HCT116 (cell line): ENCODE data around the gene EIF4E2. TPM values are rescaled to one million over a fixed set of nuclear protein-coding genes. Genes with fewer than 3 reads are reported as not detected.

Experiments used
- ATAC-seq: fragments of 200-7000 bp; cut with Tn5 transposase; 2 replicates; pipeline ENCODE4 v1.9.1; 2020; ENCODE audit warnings: mild to moderate bottlenecking, moderate library complexity
- BruUV-seq: library from RNA; stranded (reverse); fragments of 400-500 nt; replicated peaks from 2 replicates; lab custom pipeline; 2021; lab: Mats Ljungman, UMichigan
- CTCF ChIA-PET: fragments of 300-600 bp; sonication (Branson Sonifier 250); formaldehyde crosslinking; loops from one replicate; lab custom pipeline; 2021; ENCODE audit warnings: antibody characterized with exemption; lab: Charles Lee
- POLR2A ChIA-PET: fragments of 300-600, 350-600 bp; sonication (Branson Sonifier 250); formaldehyde crosslinking; loops from one replicate; lab custom pipeline; 2021; ENCODE audit warnings: antibody characterized with exemption; lab: Charles Lee
- RAD21 ChIA-PET, 2 experiments: fragments of 300-600 bp; sonication (Branson Sonifier 250); formaldehyde crosslinking; loops; one replicate each; lab custom pipeline; 2023; ENCODE audit warnings: low total read pairs in 2 of 2; ENCODE audit not compliant: uncharacterized antibody in 2 of 2, unreplicated experiment in 2 of 2, low non-redundant PET in 1 of 2; lab: Charles Lee
- DNase-seq: peaks from one replicate; pipeline ENCODE4 v3.0.0-alpha.2; 2010; ENCODE audit warnings: low read depth, low spot score
- H2AFZ ChIP-seq: fragments of 200-600 bp; shearing (Covaris generic), sonication (generic); 2 replicates; pipeline ENCODE4 v1.6.1; 2017; ENCODE audit warnings: low read depth, mixed run types, mixed read lengths, antibody characterized with exemption, low read length; ENCODE audit not compliant: poor library complexity, severe bottlenecking
- H3K27ac ChIP-seq: 2 replicates; pipeline ENCODE4 v1.5.1; 2012; ENCODE audit warnings: low read depth, low read length
- H3K27me3 ChIP-seq: fragments of 200-600 bp; sonication (generic); 2 replicates; pipeline ENCODE4 v1.6.1; 2016; ENCODE audit warnings: mixed run types, low read length, mixed read lengths; ENCODE audit not compliant: insufficient read depth
- H3K36me3 ChIP-seq, 2 experiments: fragments of 200-500 bp in 1 of 2; fragments of 200-600 bp in 1 of 2; sonication (Bioruptor generic) in 1 of 2; sonication (generic) in 1 of 2; 2 replicates each; pipeline versions ENCODE4 v1.5.1 to v1.6.1; 2014 to 2016; ENCODE audit warnings: low read length in 2 of 2, inconsistent platforms in 1 of 2, mixed read lengths in 1 of 2, mixed run types in 1 of 2; ENCODE audit not compliant: insufficient read depth in 2 of 2, control insufficient read depth in 1 of 2
- H3K4me1 ChIP-seq, 2 experiments: fragments of 200-600 bp in 1 of 2; sonication (generic) in 1 of 2; 2 replicates each; pipeline versions ENCODE4 v1.5.1 to v1.6.1; 2012 to 2017; ENCODE audit warnings: low read length in 2 of 2, inconsistent platforms in 1 of 2, mild to moderate bottlenecking in 1 of 2, mixed read lengths in 1 of 2, mixed run types in 1 of 2, moderate library complexity in 1 of 2; ENCODE audit not compliant: insufficient read depth in 2 of 2, control insufficient read depth in 1 of 2
- H3K4me2 ChIP-seq: fragments of 200-600 bp; sonication (generic); 2 replicates; pipeline ENCODE4 v1.6.1; 2017; ENCODE audit warnings: mixed run types, low read length, mixed read lengths
- H3K4me3 ChIP-seq, 2 experiments: fragments of 200-600 bp in 1 of 2; sonication (generic) in 1 of 2; replicated peaks in 1 of 2; 2 replicates each; pipeline ENCODE4 v1.5.1; 2011 to 2016; ENCODE audit warnings: low read length in 2 of 2, control low read depth in 1 of 2, low read depth in 1 of 2, mild to moderate bottlenecking in 1 of 2, mixed read lengths in 1 of 2, mixed run types in 1 of 2
- H3K79me2 ChIP-seq: fragments of 200-600 bp; sonication (generic); 2 replicates; pipeline ENCODE4 v1.6.1; 2017; ENCODE audit warnings: mild to moderate bottlenecking, mixed run types, low read length, moderate library complexity, mixed read lengths; ENCODE audit not compliant: insufficient read depth
- H3K9ac ChIP-seq: fragments of 200-600 bp; sonication (generic); 2 replicates; pipeline ENCODE4 v1.6.1; 2016; ENCODE audit warnings: low read length, mixed read lengths
- H3K9me2 ChIP-seq: fragments of 200-600 bp; sonication (generic), shearing (Covaris generic); 2 replicates; pipeline ENCODE4 v1.6.1; 2017; ENCODE audit warnings: mixed run types, mild to moderate bottlenecking, moderate library complexity; ENCODE audit not compliant: insufficient read depth
- H3K9me3 ChIP-seq, 2 experiments: fragments of 200-500 bp in 1 of 2; fragments of 200-600 bp in 1 of 2; sonication (Bioruptor generic) in 1 of 2; sonication (generic) in 1 of 2; 2 replicates each; pipeline ENCODE4 v1.6.1; 2014 to 2017; ENCODE audit warnings: low read length in 2 of 2, mixed read lengths in 2 of 2, inconsistent platforms in 1 of 2, low read depth in 1 of 2, mild to moderate bottlenecking in 1 of 2, mixed run types in 1 of 2, moderate library complexity in 1 of 2; ENCODE audit not compliant: control insufficient read depth in 1 of 2, insufficient read depth in 1 of 2
- H4K20me1 ChIP-seq: fragments of 200-600 bp; sonication (generic), shearing (Covaris generic); 2 replicates; pipeline ENCODE4 v1.6.1; 2017; ENCODE audit warnings: mixed run types, mild to moderate bottlenecking, moderate library complexity; ENCODE audit not compliant: insufficient read depth
- ATF3 ChIP-seq: IDR thresholded peaks from 2 replicates; pipeline ENCODE4 v1.6.1; 2012
- CBX3 ChIP-seq: IDR thresholded peaks from 2 replicates; pipeline ENCODE4 v1.6.1; 2012; ENCODE audit warnings: low read depth
- CTCF ChIP-seq, 3 experiments: fragments of 200-600 bp in 1 of 3; sonication (generic) in 1 of 3; IDR thresholded peaks in 2 of 3; conservative IDR thresholded peaks in 1 of 3; 2 replicates each; pipeline ENCODE4 v1.5.1; 2012 to 2017; ENCODE audit warnings: low read depth in 2 of 3, low read length in 2 of 3, antibody characterized with exemption in 1 of 3, borderline replicate concordance in 1 of 3, control low read depth in 1 of 3, mild to moderate bottlenecking in 1 of 3, mixed read lengths in 1 of 3, mixed run types in 1 of 3, moderate library complexity in 1 of 3; ENCODE audit not compliant: insufficient read depth in 1 of 3
- EGR1 ChIP-seq: IDR thresholded peaks from 2 replicates; pipeline ENCODE4 v1.6.1; 2012; ENCODE audit warnings: low read depth
- EZH2 ChIP-seq: fragments of 200-600 bp; sonication (generic); IDR thresholded peaks from 2 replicates; pipeline ENCODE4 v1.6.1; 2017; ENCODE audit warnings: antibody characterized with exemption, mixed run types
- FOSL1 ChIP-seq: IDR thresholded peaks from 2 replicates; pipeline ENCODE4 v1.6.1; 2012; ENCODE audit warnings: low read depth
- JUND ChIP-seq: IDR thresholded peaks from 2 replicates; pipeline ENCODE4 v1.6.1; 2012
- POLR2A ChIP-seq: IDR thresholded peaks from 2 replicates; pipeline ENCODE4 v1.7.0; 2011; ENCODE audit warnings: borderline replicate concordance; ENCODE audit not compliant: insufficient read depth, insufficient read length; ENCODE audit errors: extremely low read depth
- POLR2AphosphoS5 ChIP-seq: IDR thresholded peaks from 2 replicates; pipeline ENCODE4 v1.6.1; 2011; ENCODE audit warnings: mild to moderate bottlenecking, low read depth, low read length, moderate library complexity
- RAD21 ChIP-seq: IDR thresholded peaks from 2 replicates; pipeline ENCODE4 v1.6.1; 2012; ENCODE audit warnings: low read depth, mild to moderate bottlenecking
- SIN3A ChIP-seq: IDR thresholded peaks from 2 replicates; pipeline ENCODE4 v1.6.1; 2012; ENCODE audit warnings: low read depth
- YY1 ChIP-seq: IDR thresholded peaks from 2 replicates; pipeline ENCODE4 v1.6.1; 2011; ENCODE audit warnings: low read length, low read depth, moderate library complexity, mild to moderate bottlenecking; ENCODE audit not compliant: insufficient replicate concordance; ENCODE audit errors: extremely low read depth
- intact Hi-C: fragments of 100-400 bp; cut with micrococcal nuclease; formaldehyde crosslinking; loops from 2 replicates; pipeline ENCODE4 v1.10.0; 2022
- total RNA-seq: library from RNA; stranded (reverse); gene quantifications from one replicate; pipeline ENCODE4 v1.2.1, GENCODE V29; 2021; ENCODE audit not compliant: unreplicated experiment
- TF ChIP-seq, protein P1 (sequence below): IDR thresholded peaks from 2 replicates; pipeline ENCODE4 v1.6.1; 2012

The EIF4E2 gene
- total RNA-seq, 1 experiment from 2014 or later = 58.6 TPM

DNA sequence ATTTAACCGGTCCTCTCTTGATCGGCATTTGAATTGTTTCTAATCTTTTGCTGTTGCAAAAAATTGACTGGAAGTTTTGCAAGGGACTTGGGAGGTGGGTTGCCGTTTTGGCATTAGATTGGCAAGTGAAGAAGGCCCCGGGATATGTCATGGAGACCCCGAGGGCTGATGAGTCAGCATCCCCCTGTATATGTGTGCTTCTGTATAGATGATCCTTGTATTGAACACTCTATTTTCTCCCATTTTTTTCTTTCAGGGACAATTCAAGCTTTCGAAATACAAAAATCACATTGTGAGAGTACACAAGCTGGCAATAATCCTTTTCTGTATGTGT lies 30.1 kb downstream of the EIF4E2 start:
- Histone ChIP-seq H3K27me3 (no peaks in the 10 kb centered on the region), H2AFZ (no peak overlapping the region), H3K9ac (no peak overlapping the region), H4K20me1 (no peaks in the 10 kb centered on the region), H3K4me2 (no peak overlapping the region), H3K79me2 (no peaks in the 10 kb centered on the region), H3K36me3 (no peaks in the 10 kb centered on the region; a peak in 2 of 4 replicates), H3K4me1 (no peaks in the 10 kb centered on the region), H3K9me3 (no peaks in the 10 kb centered on the region), H3K27ac (no peak overlapping the region), H3K4me3 (no peak overlapping the region), H3K9me2 (no peaks in the 10 kb centered on the region)
- ATAC-seq = no peak
- CTCF ChIA-PET = no interaction called here
- TF ChIP-seq POLR2A (no peak), POLR2AphosphoS5 (no peak), ATF3 (no peak), SIN3A (no peak), YY1 (no peak), JUND (no peak), RAD21 (no peak), CBX3 (no peak), EGR1 (no peak), EZH2 (no peak), CTCF (IDR thresholded peaks at IDR 0.05 in 2 of 3, conservative IDR thresholded peaks at IDR 0.05 in 1 of 3; ENCODE audit: borderline replicate concordance in 1 of 3, insufficient read depth in 1 of 3, low read depth in 2 of 3, low read length in 2 of 3) (no peak), FOSL1 (no peak)
- TF ChIP-seq, protein P1, sequence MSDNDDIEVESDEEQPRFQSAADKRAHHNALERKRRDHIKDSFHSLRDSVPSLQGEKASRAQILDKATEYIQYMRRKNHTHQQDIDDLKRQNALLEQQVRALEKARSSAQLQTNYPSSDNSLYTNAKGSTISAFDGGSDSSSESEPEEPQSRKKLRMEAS = no peak
- POLR2A ChIA-PET = no interaction called here
- intact Hi-C loops = no loop called here
- no peak for DNase-seq
- RAD21 ChIA-PET = no interaction called here
- no TSS peak for BruUV-seq
